ENCODE data around the gene ACKR4.

The ACKR4 gene

DNA sequence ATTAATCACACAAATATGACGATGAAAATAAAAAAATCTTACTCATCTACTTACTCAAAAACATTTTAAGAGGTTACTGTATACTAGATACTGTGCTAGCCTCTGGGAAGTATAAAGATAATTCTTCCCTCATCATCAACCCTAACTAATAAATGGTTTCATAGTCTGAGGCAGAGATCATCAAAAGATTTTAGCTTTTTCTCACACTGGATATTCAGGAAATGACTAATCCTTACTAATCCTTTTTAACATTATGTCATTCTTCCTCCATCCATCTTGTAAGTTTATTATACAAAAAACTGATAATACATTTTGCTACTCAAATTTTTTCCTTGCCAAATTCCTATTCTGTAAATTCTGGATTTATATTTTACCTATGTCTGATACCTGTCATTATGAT lies 32.9 kb downstream of the ACKR4 start:
- no peak overlapping the region for H3K27ac ChIP-seq (ENCODE audit: low read depth, low read length)
- no peaks in the 10 kb centered on the region for H3K27me3 ChIP-seq (ENCODE audit: control insufficient read depth, low read length)
- no peaks in the 10 kb centered on the region for H4K20me1 ChIP-seq (ENCODE audit: control insufficient read depth, insufficient read depth, low read depth, low read length)
- H3K9me2 ChIP-seq (replicated peaks; ENCODE audit: control insufficient read depth, low read length): no peaks in the 10 kb centered on the region
- H3K79me2 ChIP-seq (ENCODE audit: control insufficient read depth, low read length): no peaks in the 10 kb centered on the region
- H3K4me2 ChIP-seq (ENCODE audit: low read length): no peak overlapping the region
- H3K9me3 ChIP-seq (ENCODE audit: control insufficient read depth, insufficient read depth, low read length): no peaks in the 10 kb centered on the region
- no peak for TF ChIP-seq EZH2phosphoT487 (IDR thresholded peaks at IDR 0.05; ENCODE audit: borderline replicate concordance, low read length)
- TF ChIP-seq, protein P1, sequence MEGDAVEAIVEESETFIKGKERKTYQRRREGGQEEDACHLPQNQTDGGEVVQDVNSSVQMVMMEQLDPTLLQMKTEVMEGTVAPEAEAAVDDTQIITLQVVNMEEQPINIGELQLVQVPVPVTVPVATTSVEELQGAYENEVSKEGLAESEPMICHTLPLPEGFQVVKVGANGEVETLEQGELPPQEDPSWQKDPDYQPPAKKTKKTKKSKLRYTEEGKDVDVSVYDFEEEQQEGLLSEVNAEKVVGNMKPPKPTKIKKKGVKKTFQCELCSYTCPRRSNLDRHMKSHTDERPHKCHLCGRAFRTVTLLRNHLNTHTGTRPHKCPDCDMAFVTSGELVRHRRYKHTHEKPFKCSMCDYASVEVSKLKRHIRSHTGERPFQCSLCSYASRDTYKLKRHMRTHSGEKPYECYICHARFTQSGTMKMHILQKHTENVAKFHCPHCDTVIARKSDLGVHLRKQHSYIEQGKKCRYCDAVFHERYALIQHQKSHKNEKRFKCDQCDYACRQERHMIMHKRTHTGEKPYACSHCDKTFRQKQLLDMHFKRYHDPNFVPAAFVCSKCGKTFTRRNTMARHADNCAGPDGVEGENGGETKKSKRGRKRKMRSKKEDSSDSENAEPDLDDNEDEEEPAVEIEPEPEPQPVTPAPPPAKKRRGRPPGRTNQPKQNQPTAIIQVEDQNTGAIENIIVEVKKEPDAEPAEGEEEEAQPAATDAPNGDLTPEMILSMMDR (IDR thresholded peaks at IDR 0.05; ENCODE audit: low read depth, low read length, poor library complexity, severe bottlenecking): no peak
- H3K36me3 ChIP-seq (ENCODE audit: control insufficient read depth, low read length): peaks cover 18% of the 10 kb centered on the region
- H3K4me1 ChIP-seq (ENCODE audit: control insufficient read depth, low read length): peaks cover 14% of the 10 kb centered on the region
- peaks cover 3% of the 10 kb centered on the region; the same call in 1 of the 2 replicates for H3F3A ChIP-seq (ENCODE audit: control insufficient read depth, insufficient read depth)
- H3K4me3 ChIP-seq (ENCODE audit: low read length): no peak overlapping the region

DNA sequence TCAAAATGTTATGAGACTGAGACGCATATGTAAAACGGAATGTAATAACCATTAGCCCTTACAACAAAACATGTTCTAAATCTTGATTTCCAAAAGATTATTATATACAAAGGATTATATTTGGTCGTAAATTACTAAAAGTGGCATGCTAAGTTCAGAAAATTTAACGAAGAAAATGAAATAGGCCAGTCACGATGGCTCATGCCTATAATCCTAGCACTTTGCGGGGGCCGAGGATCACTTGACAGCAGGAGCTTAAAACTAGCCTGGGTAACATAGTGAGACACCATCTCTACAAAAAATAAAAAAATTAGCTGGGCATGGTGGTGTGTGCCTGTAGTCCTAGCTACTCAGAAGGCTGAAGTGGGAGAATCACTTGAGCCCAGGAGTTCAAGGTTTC lies 33.5 kb downstream of the ACKR4 start:
- Histone ChIP-seq H3K4me2 (ENCODE audit: low read length) (no peak overlapping the region), H3K79me2 (ENCODE audit: control insufficient read depth, low read length) (no peaks in the 10 kb centered on the region), H3K27me3 (ENCODE audit: control insufficient read depth, low read length) (no peaks in the 10 kb centered on the region), H3K4me1 (ENCODE audit: control insufficient read depth, low read length) (peaks cover 9% of the 10 kb centered on the region), H3K9me2 (replicated peaks; ENCODE audit: control insufficient read depth, low read length) (no peaks in the 10 kb centered on the region), H3K36me3 (ENCODE audit: control insufficient read depth, low read length) (peaks cover 18% of the 10 kb centered on the region), H3K9me3 (ENCODE audit: control insufficient read depth, insufficient read depth, low read length) (no peaks in the 10 kb centered on the region), H3K27ac (ENCODE audit: low read depth, low read length) (no peak overlapping the region), H4K20me1 (ENCODE audit: control insufficient read depth, insufficient read depth, low read depth, low read length) (no peaks in the 10 kb centered on the region), H3F3A (ENCODE audit: control insufficient read depth, insufficient read depth) (no peaks in the 10 kb centered on the region), H3K4me3 (ENCODE audit: low read length) (no peak overlapping the region)
- no peak for TF ChIP-seq EZH2phosphoT487 (IDR thresholded peaks at IDR 0.05; ENCODE audit: borderline replicate concordance, low read length)
- TF ChIP-seq, protein P1 (IDR thresholded peaks at IDR 0.05; ENCODE audit: low read depth, low read length, poor library complexity, severe bottlenecking): no peak

DNA sequence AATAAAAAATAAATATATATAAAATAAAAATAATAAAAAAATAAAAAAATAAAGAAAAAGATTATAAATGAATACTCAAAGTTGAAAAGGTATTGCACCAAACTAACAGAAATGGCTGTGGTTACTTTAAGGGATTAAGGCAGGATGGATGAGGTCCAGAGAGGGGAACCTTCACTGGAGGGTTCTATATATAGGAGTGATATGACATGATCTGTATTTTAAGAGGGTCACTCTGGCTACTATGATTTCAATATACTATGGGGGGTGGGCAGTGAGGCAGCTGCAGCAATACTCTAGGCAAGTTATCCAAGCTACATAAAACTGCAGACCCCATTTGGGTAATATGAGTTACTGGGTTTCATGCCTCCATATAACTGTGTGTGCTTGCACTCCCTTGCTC lies 38.0 kb downstream of the ACKR4 start:
- no peaks in the 10 kb centered on the region for H3K79me2 ChIP-seq (ENCODE audit: control insufficient read depth, low read length)
- H3K27me3 ChIP-seq (ENCODE audit: control insufficient read depth, low read length): no peaks in the 10 kb centered on the region
- H3K4me3 ChIP-seq (ENCODE audit: low read length): no peak overlapping the region
- H3K4me1 ChIP-seq (ENCODE audit: control insufficient read depth, low read length): no peaks in the 10 kb centered on the region
- no peak overlapping the region for H3K27ac ChIP-seq (ENCODE audit: low read depth, low read length)
- H3K4me2 ChIP-seq (ENCODE audit: low read length): no peak overlapping the region
- no peaks in the 10 kb centered on the region for H3K9me2 ChIP-seq (replicated peaks; ENCODE audit: control insufficient read depth, low read length)
- no peaks in the 10 kb centered on the region for H4K20me1 ChIP-seq (ENCODE audit: control insufficient read depth, insufficient read depth, low read depth, low read length)
- TF ChIP-seq EZH2phosphoT487 (IDR thresholded peaks at IDR 0.05; ENCODE audit: borderline replicate concordance, low read length): no peak
- TF ChIP-seq, protein P1 (IDR thresholded peaks at IDR 0.05; ENCODE audit: low read depth, low read length, poor library complexity, severe bottlenecking): no peak
- H3F3A ChIP-seq (ENCODE audit: control insufficient read depth, insufficient read depth): no peaks in the 10 kb centered on the region
- H3K9me3 ChIP-seq (ENCODE audit: control insufficient read depth, insufficient read depth, low read length): no peaks in the 10 kb centered on the region
- peaks cover 9% of the 10 kb centered on the region for H3K36me3 ChIP-seq (ENCODE audit: control insufficient read depth, low read length)
